ENCODE measurements around the gene ECT2. TPM values are rescaled to one million over a fixed set of nuclear protein-coding genes. Genes with fewer than 3 reads are reported as not detected.

Gene ECT2
- total RNA-seq, 4 donors from 2014 or later, result 2.7 to 5.8 (median 3.7) TPM

GRCh38 chr3:172777901-172778300 is 27.4 kb downstream of the ECT2 start:
- Histone ChIP-seq H3K27me3 (no peaks in the 10 kb centered on the region), H3K36me3 (no peaks in the 10 kb centered on the region), H3K27ac (no peak overlapping the region), H3K4me3 (no peak overlapping the region), H3K4me1 (no peaks in the 10 kb centered on the region), H3K9me3 (no peaks in the 10 kb centered on the region)
- in situ Hi-C loops (cut with MboI; ENCODE audit: low sequenced_read_pairs in 4 of 4), result no loop called here
- ATAC-seq, result no peak
- no peak for DNase-seq
- intact Hi-C loops (cut with DNase I; ENCODE audit: low total_unique reads), result no loop called here
- TF ChIP-seq CTCF (IDR thresholded peaks at IDR 0.05 in 4 of 5, conservative IDR thresholded peaks at IDR 0.05 in 1 of 5), result no peak
- no peak for TF ChIP-seq POLR2A (IDR thresholded peaks at IDR 0.05)

GRCh38 chr3:172782235-172782634 is 31.7 kb downstream of the ECT2 start:
- H3K27me3 ChIP-seq, result no peaks in the 10 kb centered on the region
- H3K36me3 ChIP-seq, result no peaks in the 10 kb centered on the region
- TF ChIP-seq POLR2A (IDR thresholded peaks at IDR 0.05) (no peak), CTCF (IDR thresholded peaks at IDR 0.05 in 4 of 5, conservative IDR thresholded peaks at IDR 0.05 in 1 of 5) (no peak)
- H3K27ac ChIP-seq, result no peak overlapping the region
- no peaks in the 10 kb centered on the region for H3K4me1 ChIP-seq
- intact Hi-C loops (cut with DNase I; ENCODE audit: low total_unique reads) (no loop called here), in situ Hi-C loops (cut with MboI; ENCODE audit: low sequenced_read_pairs in 4 of 4) (no loop called here)
- ATAC-seq (no peak), DNase-seq (no peak)
- H3K9me3 ChIP-seq, result no peaks in the 10 kb centered on the region
- H3K4me3 ChIP-seq, result no peak overlapping the region

- no peaks in the 10 kb centered on the region for H3K36me3 ChIP-seq
- in situ Hi-C loops (cut with MboI; ENCODE audit: low sequenced_read_pairs in 4 of 4), result no loop called here
These were observed 35.5 kb downstream of the ECT2 start for GRCh38 chr3:172786036-172786435.

GRCh38 chr3:172787019-172787418 is 36.5 kb downstream of the ECT2 start:
- no peaks in the 10 kb centered on the region for H3K4me1 ChIP-seq
- no peaks in the 10 kb centered on the region for H3K27me3 ChIP-seq
- H3K4me3 ChIP-seq, result no peak overlapping the region
- DNase-seq (no peak), ATAC-seq (no peak)
- in situ Hi-C loops (cut with MboI; ENCODE audit: low sequenced_read_pairs in 4 of 4) (no loop called here), intact Hi-C loops (cut with DNase I; ENCODE audit: low total_unique reads) (no loop called here)
- H3K9me3 ChIP-seq, result no peaks in the 10 kb centered on the region
- TF ChIP-seq CTCF (IDR thresholded peaks at IDR 0.05 in 4 of 5, conservative IDR thresholded peaks at IDR 0.05 in 1 of 5) (no peak), POLR2A (IDR thresholded peaks at IDR 0.05) (no peak)
- H3K27ac ChIP-seq, result no peak overlapping the region
- no peaks in the 10 kb centered on the region for H3K36me3 ChIP-seq

More at GRCh38 chr3:172786036-172786435, 35.5 kb downstream of the ECT2 start:
- H3K4me3 ChIP-seq, result no peak overlapping the region
- no peak overlapping the region for H3K27ac ChIP-seq
- ATAC-seq (no peak), DNase-seq (no peak)
- intact Hi-C loops (cut with DNase I; ENCODE audit: low total_unique reads), result no loop called here
- H3K27me3 ChIP-seq, result no peaks in the 10 kb centered on the region
- H3K4me1 ChIP-seq, result no peaks in the 10 kb centered on the region
- no peak for TF ChIP-seq POLR2A (IDR thresholded peaks at IDR 0.05)
- TF ChIP-seq CTCF (IDR thresholded peaks at IDR 0.05 in 4 of 5, conservative IDR thresholded peaks at IDR 0.05 in 1 of 5), result no peak
- no peaks in the 10 kb centered on the region for H3K9me3 ChIP-seq

- Histone ChIP-seq H3K9me3 (no peaks in the 10 kb centered on the region), H3K4me1 (no peaks in the 10 kb centered on the region), H3K27ac (no peak overlapping the region), H3K4me3 (no peak overlapping the region), H3K36me3 (no peaks in the 10 kb centered on the region), H3K27me3 (no peaks in the 10 kb centered on the region)
- DNase-seq, result no peak
- ATAC-seq, result no peak
- intact Hi-C loops (cut with DNase I; ENCODE audit: low total_unique reads), result no loop called here
- in situ Hi-C loops (cut with MboI; ENCODE audit: low sequenced_read_pairs in 4 of 4), result no loop called here
- TF ChIP-seq POLR2A (IDR thresholded peaks at IDR 0.05) (no peak), CTCF (IDR thresholded peaks at IDR 0.05 in 4 of 5, conservative IDR thresholded peaks at IDR 0.05 in 1 of 5) (no peak)
These were observed 37.2 kb downstream of the ECT2 start for GRCh38 chr3:172787746-172788145.
